IMR-90 (cell line): ENCODE measurements around the gene GPSM3.

Source experiments
- CEBPB ChIP-seq: IDR thresholded peaks from 2 replicates; pipeline ENCODE4 v1.6.1; 2012; ENCODE audit warnings: low read depth, low read length, improper control_type of control experiment
- CHD1 ChIP-seq: IDR thresholded peaks from 2 replicates; pipeline ENCODE4 v1.6.1; 2012; ENCODE audit warnings: low read depth, low read length, improper control_type of control experiment
- POLR2A ChIP-seq: IDR thresholded peaks from 2 replicates; pipeline ENCODE4 v1.6.1; 2012; ENCODE audit warnings: mild to moderate bottlenecking, low read depth, low read length
- RAD21 ChIP-seq: IDR thresholded peaks from 2 replicates; pipeline ENCODE4 v1.6.1; 2012; ENCODE audit warnings: low read length, improper control_type of control experiment
- TF ChIP-seq, protein P1 (sequence below): conservative IDR thresholded peaks from 2 replicates; pipeline ENCODE4 v1.5.1; 2012; ENCODE audit warnings: mild to moderate bottlenecking, low read depth, low read length, improper control_type of control experiment
- TF ChIP-seq, protein P2 (sequence below): fragments of 150-350 bp; IDR thresholded peaks from 2 replicates; pipeline ENCODE4 v1.6.1; 2016; ENCODE audit warnings: low read depth, mild to moderate bottlenecking, low read length, moderate library complexity, borderline replicate concordance

DNA sequence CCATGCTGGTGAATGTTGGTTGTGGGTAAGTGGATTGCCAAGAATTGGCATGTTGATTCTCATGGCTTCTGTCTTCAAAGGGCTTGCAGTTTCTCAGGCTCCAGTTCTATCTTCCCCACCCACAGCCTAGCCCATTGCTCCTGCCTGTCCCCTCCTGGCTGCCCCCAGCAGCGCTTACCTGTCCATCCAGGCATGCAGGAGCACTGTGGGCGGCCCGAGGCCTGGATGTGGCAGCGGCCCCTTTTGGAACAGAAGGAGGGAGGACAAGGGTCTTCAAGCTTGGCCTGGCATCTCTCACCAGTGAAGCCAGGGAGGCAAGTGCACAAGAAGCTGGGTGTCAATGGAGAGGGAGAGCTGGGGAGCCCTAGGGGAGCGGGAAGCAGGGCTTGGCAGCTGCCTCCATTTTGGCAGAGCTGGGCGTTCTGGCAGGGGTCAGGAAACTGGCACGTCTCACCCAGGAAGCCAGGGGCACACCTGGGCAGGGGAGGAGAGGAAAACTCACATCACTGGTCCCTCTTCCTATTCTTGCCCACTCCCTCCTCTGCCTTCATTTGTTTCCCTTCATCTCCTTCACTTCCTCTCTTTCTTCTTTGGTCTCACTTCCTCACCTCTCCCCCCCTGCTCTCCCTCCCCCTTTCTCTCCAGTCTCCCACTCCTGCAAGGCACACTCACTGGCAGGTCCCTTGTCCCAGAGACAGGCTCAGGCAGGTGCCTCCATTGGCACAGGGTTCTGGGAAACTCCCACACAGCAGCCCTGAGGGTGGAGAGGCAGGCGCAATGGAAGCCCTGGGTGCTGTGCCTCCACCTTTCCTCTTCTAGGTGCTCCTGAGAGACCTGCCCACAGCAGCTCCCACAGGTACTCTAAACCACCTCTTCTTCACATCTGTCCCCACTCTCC, 30.1 kb upstream of the GPSM3 start:
- TF ChIP-seq, protein P1, sequence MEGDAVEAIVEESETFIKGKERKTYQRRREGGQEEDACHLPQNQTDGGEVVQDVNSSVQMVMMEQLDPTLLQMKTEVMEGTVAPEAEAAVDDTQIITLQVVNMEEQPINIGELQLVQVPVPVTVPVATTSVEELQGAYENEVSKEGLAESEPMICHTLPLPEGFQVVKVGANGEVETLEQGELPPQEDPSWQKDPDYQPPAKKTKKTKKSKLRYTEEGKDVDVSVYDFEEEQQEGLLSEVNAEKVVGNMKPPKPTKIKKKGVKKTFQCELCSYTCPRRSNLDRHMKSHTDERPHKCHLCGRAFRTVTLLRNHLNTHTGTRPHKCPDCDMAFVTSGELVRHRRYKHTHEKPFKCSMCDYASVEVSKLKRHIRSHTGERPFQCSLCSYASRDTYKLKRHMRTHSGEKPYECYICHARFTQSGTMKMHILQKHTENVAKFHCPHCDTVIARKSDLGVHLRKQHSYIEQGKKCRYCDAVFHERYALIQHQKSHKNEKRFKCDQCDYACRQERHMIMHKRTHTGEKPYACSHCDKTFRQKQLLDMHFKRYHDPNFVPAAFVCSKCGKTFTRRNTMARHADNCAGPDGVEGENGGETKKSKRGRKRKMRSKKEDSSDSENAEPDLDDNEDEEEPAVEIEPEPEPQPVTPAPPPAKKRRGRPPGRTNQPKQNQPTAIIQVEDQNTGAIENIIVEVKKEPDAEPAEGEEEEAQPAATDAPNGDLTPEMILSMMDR = no peak
- TF ChIP-seq POLR2A = no peak
- TF ChIP-seq, protein P2, sequence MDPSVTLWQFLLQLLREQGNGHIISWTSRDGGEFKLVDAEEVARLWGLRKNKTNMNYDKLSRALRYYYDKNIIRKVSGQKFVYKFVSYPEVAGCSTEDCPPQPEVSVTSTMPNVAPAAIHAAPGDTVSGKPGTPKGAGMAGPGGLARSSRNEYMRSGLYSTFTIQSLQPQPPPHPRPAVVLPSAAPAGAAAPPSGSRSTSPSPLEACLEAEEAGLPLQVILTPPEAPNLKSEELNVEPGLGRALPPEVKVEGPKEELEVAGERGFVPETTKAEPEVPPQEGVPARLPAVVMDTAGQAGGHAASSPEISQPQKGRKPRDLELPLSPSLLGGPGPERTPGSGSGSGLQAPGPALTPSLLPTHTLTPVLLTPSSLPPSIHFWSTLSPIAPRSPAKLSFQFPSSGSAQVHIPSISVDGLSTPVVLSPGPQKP = no peak
- TF ChIP-seq CHD1 = no peak
- no peak for TF ChIP-seq RAD21
- no peak for TF ChIP-seq CEBPB
